HG03139 (cell line): ENCODE measurements around the gene RRP8.

ENCODE experiments used
- ATAC-seq: cut with Tn5 transposase; IDR thresholded peaks from one replicate; pipeline ENCODE4 v1.9.1; 2021; ENCODE audit not compliant: unreplicated experiment

Gene RRP8

GRCh38 chr11:6604790-6605189 lies 1.4 kb upstream of the RRP8 start:
- ATAC-seq = no peak

GRCh38 chr11:6604081-6604626 lies 738 bp upstream of the RRP8 start:
- peak; percentile 31 for ATAC-seq

GRCh38 chr11:6602096-6602940 lies 1.1 kb downstream of the RRP8 start:
- no peak for ATAC-seq

GRCh38 chr11:6601041-6601461 lies 2.4 kb downstream of the RRP8 start:
- no peak for ATAC-seq

GRCh38 chr11:6599881-6600390 lies 3.5 kb downstream of the RRP8 start:
- no peak for ATAC-seq

- no peak for ATAC-seq
Observed at GRCh38 chr11:6599449-6599848, 4.0 kb downstream of the RRP8 start.

GRCh38 chr11:6598555-6598954 lies 4.9 kb downstream of the RRP8 start:
- ATAC-seq = no peak

GRCh38 chr11:6596239-6596877 lies 7.1 kb downstream of the RRP8 start:
- ATAC-seq = no peak

- ATAC-seq = no peak
Observed at GRCh38 chr11:6594142-6594768, 9.2 kb downstream of the RRP8 start.

GRCh38 chr11:6588018-6588417 lies 15.4 kb downstream of the RRP8 start:
- no peak for ATAC-seq

GRCh38 chr11:6587360-6587953 lies 16.0 kb downstream of the RRP8 start:
- no peak for ATAC-seq

- no peak for ATAC-seq
Observed at GRCh38 chr11:6586434-6587359, 16.7 kb downstream of the RRP8 start.

GRCh38 chr11:6584528-6584927 lies 18.9 kb downstream of the RRP8 start:
- no peak for ATAC-seq

GRCh38 chr11:6583584-6583983 lies 19.8 kb downstream of the RRP8 start:
- ATAC-seq = no peak

GRCh38 chr11:6579681-6580080 lies 23.7 kb downstream of the RRP8 start:
- no peak for ATAC-seq

- no peak for ATAC-seq
Observed at GRCh38 chr11:6578134-6578533, 25.3 kb downstream of the RRP8 start.

- ATAC-seq = no peak
Observed at GRCh38 chr11:6576471-6577373, 26.7 kb downstream of the RRP8 start.

GRCh38 chr11:6574816-6575715 lies 28.4 kb downstream of the RRP8 start:
- no peak for ATAC-seq
